WERI-Rb-1 (cell line): ENCODE data around the gene DPH1.
A peak's percentile ranks its signal among the peaks of the same experiment; 100 is the strongest.

ENCODE experiments used
- DNase-seq: peaks from one replicate; pipeline ENCODE4 v3.0.0-alpha.2; 2020
- H3K27ac ChIP-seq: fragments of 250-450 bp; sonication (Bioruptor Pico); 2 replicates; pipeline ENCODE4 v1.5.1; 2020; ENCODE audit warnings: mild to moderate bottlenecking, moderate library complexity
- H3K27me3 ChIP-seq: fragments of 250-450 bp; sonication (Bioruptor Pico); 2 replicates; pipeline ENCODE4 v1.5.1; 2021; ENCODE audit warnings: mild to moderate bottlenecking, low read depth, moderate library complexity; ENCODE audit not compliant: insufficient read depth, severe bottlenecking
- H3K36me3 ChIP-seq: fragments of 250-450 bp; sonication (Bioruptor Pico); 2 replicates; pipeline ENCODE4 v1.5.1; 2020; ENCODE audit warnings: mild to moderate bottlenecking, moderate library complexity
- H3K4me3 ChIP-seq: 2 replicates; pipeline ENCODE4 v1.5.1; 2011; ENCODE audit warnings: low read depth, mild to moderate bottlenecking, control low read depth, low read length
- H3K9me3 ChIP-seq: fragments of 250-450 bp; sonication (Bioruptor Pico); 2 replicates; pipeline ENCODE4 v1.5.1; 2021; ENCODE audit warnings: mild to moderate bottlenecking, moderate library complexity; ENCODE audit not compliant: severe bottlenecking
- TF ChIP-seq, protein P1 (sequence below): IDR thresholded peaks from 2 replicates; pipeline ENCODE4 v1.5.1; 2011; ENCODE audit warnings: low read depth, mild to moderate bottlenecking, control low read depth, inconsistent platforms, low read length

DPH1 gene

GRCh38 chr17:2017274-2017941 lies 12.5 kb upstream of the DPH1 start:
- DNase-seq: no peak
- no peaks in the 10 kb centered on the region for H3K27me3 ChIP-seq
- H3K27ac ChIP-seq: no peak overlapping the region
- H3K4me3 ChIP-seq: no peak overlapping the region
- TF ChIP-seq, protein P1, sequence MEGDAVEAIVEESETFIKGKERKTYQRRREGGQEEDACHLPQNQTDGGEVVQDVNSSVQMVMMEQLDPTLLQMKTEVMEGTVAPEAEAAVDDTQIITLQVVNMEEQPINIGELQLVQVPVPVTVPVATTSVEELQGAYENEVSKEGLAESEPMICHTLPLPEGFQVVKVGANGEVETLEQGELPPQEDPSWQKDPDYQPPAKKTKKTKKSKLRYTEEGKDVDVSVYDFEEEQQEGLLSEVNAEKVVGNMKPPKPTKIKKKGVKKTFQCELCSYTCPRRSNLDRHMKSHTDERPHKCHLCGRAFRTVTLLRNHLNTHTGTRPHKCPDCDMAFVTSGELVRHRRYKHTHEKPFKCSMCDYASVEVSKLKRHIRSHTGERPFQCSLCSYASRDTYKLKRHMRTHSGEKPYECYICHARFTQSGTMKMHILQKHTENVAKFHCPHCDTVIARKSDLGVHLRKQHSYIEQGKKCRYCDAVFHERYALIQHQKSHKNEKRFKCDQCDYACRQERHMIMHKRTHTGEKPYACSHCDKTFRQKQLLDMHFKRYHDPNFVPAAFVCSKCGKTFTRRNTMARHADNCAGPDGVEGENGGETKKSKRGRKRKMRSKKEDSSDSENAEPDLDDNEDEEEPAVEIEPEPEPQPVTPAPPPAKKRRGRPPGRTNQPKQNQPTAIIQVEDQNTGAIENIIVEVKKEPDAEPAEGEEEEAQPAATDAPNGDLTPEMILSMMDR: no peak
- peaks cover 15% of the 10 kb centered on the region for H3K36me3 ChIP-seq
- no peaks in the 10 kb centered on the region for H3K9me3 ChIP-seq

DNA sequence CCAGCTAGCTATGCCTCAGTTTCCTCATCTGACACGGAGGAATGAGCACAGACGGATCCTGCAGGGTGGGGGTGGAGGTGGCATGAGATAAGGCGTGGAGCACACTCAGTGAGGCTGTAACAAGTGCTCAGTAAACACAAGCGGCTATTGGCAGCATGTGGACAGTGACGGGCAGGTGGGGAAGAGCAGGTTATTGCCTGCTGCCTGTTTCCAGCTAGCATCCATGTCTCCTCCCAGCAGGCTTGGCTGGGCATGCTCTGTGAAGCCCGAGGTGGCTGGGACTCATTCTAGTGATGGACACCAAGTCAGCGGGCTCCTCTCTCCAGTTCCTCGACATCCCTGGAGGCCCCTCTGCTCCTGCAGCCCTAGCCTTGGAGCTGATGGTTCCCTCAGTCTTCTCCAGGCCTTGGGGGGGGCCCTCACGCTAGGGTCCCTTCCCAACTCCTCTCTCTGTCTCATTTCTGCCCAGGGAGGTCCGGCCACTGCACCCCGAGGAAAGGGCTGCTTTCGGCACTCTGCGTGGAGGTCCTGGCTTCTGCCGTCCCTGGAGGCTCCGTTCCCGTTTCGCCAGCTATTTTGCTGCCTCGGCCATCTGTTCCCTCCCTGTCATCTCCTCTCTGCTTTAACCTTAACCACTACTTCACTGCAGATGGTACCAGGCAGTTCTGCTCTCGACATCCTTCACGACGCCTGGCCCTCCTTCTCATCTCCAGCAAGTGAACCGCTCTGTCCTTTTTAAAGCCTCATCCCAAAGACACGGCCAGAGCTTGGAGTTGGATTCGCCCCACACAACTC lies 11.0 kb upstream of the DPH1 start:
- no peak for DNase-seq
- H3K27me3 ChIP-seq: no peaks in the 10 kb centered on the region

GRCh38 chr17:2019723-2020122 lies 10.2 kb upstream of the DPH1 start:
- no peaks in the 10 kb centered on the region for H3K27me3 ChIP-seq

More for the DNA sequence above, 11.0 kb upstream of the DPH1 start:
- Histone ChIP-seq H3K9me3 (no peaks in the 10 kb centered on the region), H3K4me3 (no peak overlapping the region), H3K27ac (peak overlapping the region; percentile 12), H3K36me3 (peaks cover 6% of the 10 kb centered on the region)
- TF ChIP-seq, protein P1: no peak

DNA sequence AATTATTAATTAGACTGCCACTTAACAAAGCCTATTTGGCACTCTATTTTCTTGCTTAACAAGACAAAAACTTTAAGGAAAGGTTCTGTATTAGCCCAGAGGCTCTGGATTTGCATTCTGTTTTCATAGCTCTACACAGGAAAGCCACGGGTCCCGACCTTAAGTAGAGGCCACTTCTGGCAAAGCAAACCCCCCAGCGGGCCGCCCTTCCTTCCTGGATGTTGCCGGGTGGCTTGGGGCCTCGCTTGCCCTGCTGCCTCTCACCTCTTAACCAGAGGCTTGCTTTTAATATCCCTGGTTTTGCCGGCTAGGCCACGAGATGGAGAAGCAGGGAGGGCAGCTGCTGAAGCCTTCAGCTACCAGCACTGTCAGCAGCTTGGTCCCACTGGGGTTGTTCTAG lies 9.2 kb upstream of the DPH1 start:
- Histone ChIP-seq H3K9me3 (no peaks in the 10 kb centered on the region), H3K4me3 (no peak overlapping the region), H3K27ac (no peak overlapping the region), H3K27me3 (no peaks in the 10 kb centered on the region), H3K36me3 (no peaks in the 10 kb centered on the region)
- no peak for DNase-seq
- TF ChIP-seq, protein P1: no peak

More at GRCh38 chr17:2019723-2020122, 10.2 kb upstream of the DPH1 start:
- H3K9me3 ChIP-seq: no peaks in the 10 kb centered on the region
- DNase-seq: no peak
- TF ChIP-seq, protein P1: no peak
- H3K36me3 ChIP-seq: no peaks in the 10 kb centered on the region
- no peak overlapping the region; the same call in 1 of the 2 replicates for H3K27ac ChIP-seq
- no peak overlapping the region for H3K4me3 ChIP-seq

DNA sequence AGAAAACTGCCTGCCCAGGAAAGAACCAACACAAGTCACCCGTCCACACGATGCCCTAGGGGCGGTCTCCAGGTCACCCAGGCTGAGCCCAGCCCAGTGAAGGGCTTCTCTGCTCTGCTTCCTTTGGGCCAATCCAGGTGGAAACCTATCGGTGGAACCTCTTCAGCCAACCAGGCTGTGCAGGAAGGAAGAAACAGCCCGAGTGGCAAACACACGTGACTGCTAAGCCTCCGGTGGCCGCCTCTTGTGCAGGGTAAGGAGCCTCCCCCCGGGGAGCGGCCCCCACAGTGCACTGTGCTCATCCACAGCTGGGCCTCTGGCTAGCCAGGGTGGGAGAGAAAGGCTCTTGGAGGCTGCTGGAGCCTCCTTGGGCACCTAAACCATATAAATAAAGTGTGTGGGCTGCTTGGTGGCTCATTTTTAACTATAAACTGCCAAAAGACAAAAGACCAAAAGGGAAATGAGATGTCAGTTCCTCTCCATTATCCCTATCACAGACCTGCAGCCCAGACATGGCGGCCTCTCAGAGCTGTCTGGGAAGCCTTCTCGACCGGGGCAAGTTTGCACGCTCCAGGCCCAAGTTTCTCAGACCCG lies 7.2 kb upstream of the DPH1 start:
- Histone ChIP-seq H3K9me3 (no peaks in the 10 kb centered on the region), H3K4me3 (peak overlapping the region; percentile 25), H3K27me3 (no peaks in the 10 kb centered on the region), H3K36me3 (no peaks in the 10 kb centered on the region), H3K27ac (peak overlapping the region; percentile 57)
- DNase-seq: peak; percentile 69
- TF ChIP-seq, protein P1: no peak
